Fibroblast of lung (primary cell): ENCODE results near the gene CEMIP. TPM values are rescaled to one million over a fixed set of nuclear protein-coding genes. Genes with fewer than 3 reads are reported as not detected.

Experiments used
- DNase-seq, 2 donors: peaks; one replicate each; pipeline versions ENCODE4 v3.0.0 to v3.0.0-alpha.2; 2010; ENCODE audit warnings: low read depth in 2 of 2
- H2AFZ ChIP-seq: 2 replicates; pipeline ENCODE4 v1.5.1; 2012; ENCODE audit warnings: low read length, control low read depth, inconsistent platforms
- H3K27ac ChIP-seq: 2 replicates; pipeline ENCODE4 v1.5.1; 2011; ENCODE audit warnings: low read length, control low read depth; ENCODE audit not compliant: insufficient read depth
- H3K27me3 ChIP-seq: 2 replicates; pipeline ENCODE4 v1.5.1; 2011; ENCODE audit warnings: mild to moderate bottlenecking, low read length; ENCODE audit not compliant: control insufficient read depth, insufficient read depth
- H3K36me3 ChIP-seq: 2 replicates; pipeline ENCODE4 v1.5.1; 2011; ENCODE audit warnings: low read length; ENCODE audit not compliant: control insufficient read depth, insufficient read depth
- H3K4me1 ChIP-seq: 2 replicates; pipeline ENCODE4 v1.5.1; 2011; ENCODE audit warnings: low read length; ENCODE audit not compliant: control insufficient read depth, insufficient read depth; ENCODE audit errors: extremely low read depth
- H3K4me2 ChIP-seq: 2 replicates; pipeline ENCODE4 v1.5.1; 2011; ENCODE audit warnings: low read length, control low read depth; ENCODE audit not compliant: insufficient read depth; ENCODE audit errors: extremely low read depth
- H3K4me3 ChIP-seq, 4 experiments: fragments of 200-600 bp in 1 of 4; sonication (generic) in 1 of 4; replicated peaks in 1 of 4; 2 replicates each; pipeline ENCODE4 v1.5.1; 2011 to 2016; ENCODE audit warnings: low read length in 4 of 4, low read depth in 3 of 4, mild to moderate bottlenecking in 3 of 4, control low read depth in 2 of 4, inconsistent platforms in 1 of 4, mixed read lengths in 1 of 4; ENCODE audit not compliant: insufficient read depth in 1 of 4; ENCODE audit errors: control extremely low read depth in 1 of 4
- H3K79me2 ChIP-seq: 2 replicates; pipeline ENCODE4 v1.5.1; 2012; ENCODE audit warnings: mild to moderate bottlenecking, low read length, inconsistent platforms; ENCODE audit not compliant: control insufficient read depth, insufficient read depth
- H3K9ac ChIP-seq: 2 replicates; pipeline ENCODE4 v1.5.1; 2011; ENCODE audit warnings: mild to moderate bottlenecking, low read length, control low read depth; ENCODE audit not compliant: insufficient read depth
- H3K9me3 ChIP-seq: 2 replicates; pipeline ENCODE4 v1.5.1; 2012; ENCODE audit warnings: low read depth, low read length; ENCODE audit not compliant: control insufficient read depth, insufficient read depth
- H4K20me1 ChIP-seq: 2 replicates; pipeline ENCODE4 v1.5.1; 2011; ENCODE audit warnings: low read length; ENCODE audit not compliant: control insufficient read depth, insufficient read depth; ENCODE audit errors: extremely low read depth
- EZH2 ChIP-seq: IDR thresholded peaks from 2 replicates; pipeline ENCODE4 v1.5.1; 2012; ENCODE audit warnings: low read length, control low read depth, mild to moderate bottlenecking; ENCODE audit errors: missing control alignments
- polyA plus RNA-seq, 2 donors: library from polyadenylated mRNA; depleted of rRNA in 1 of 2; stranded (reverse) in 1 of 2; unstranded in 1 of 2; fragments of >200 nt; gene quantifications; 2 replicates each; pipeline ENCODE4 v1.2.1, GENCODE V29; 2011 to 2012; ENCODE audit warnings: missing spikeins in 1 of 2
- total RNA-seq: library from RNA; depleted of rRNA; stranded (reverse); fragments of >200 nt; gene quantifications from 2 replicates; pipeline ENCODE4 v1.2.1, GENCODE V29; 2014
- TF ChIP-seq, protein P1 (sequence below), 2 donors: IDR thresholded peaks in 1 of 2; conservative IDR thresholded peaks in 1 of 2; 1 replicate in 1 of 2; 2 replicates in 1 of 2; pipeline ENCODE4 v1.5.1; 2011 to 2012; ENCODE audit warnings: low read length in 2 of 2, control low read depth in 1 of 2, inconsistent platforms in 1 of 2, low read depth in 1 of 2, mild to moderate bottlenecking in 1 of 2

CEMIP gene
- total and polyA plus RNA-seq, 2 donors (not counting 1 experiment from before 2014, with no cell fraction given), result 946 to 1,190 TPM

DNA sequence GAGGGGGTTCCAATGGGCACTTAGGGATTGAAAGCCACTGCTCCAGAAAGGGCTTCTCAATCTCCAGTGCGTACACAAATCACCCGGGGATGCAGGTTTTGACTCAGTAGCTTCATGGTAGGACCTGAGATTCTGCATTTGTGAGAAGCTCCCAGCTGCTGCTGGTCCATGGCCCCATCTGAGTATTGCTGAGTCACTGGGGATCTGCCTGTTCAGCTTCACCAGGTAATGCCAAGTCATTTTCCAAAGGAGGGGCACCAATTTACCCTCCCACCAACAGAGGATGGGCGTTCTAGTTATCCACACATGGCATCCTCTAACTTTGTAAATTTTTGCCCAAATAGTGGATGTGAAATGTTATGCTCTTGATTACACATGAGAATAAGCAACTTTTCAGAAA, 12.9 kb upstream of the CEMIP start:
- Histone ChIP-seq H3K4me2 (no peak overlapping the region), H4K20me1 (no peaks in the 10 kb centered on the region), H3K9ac (no peak overlapping the region), H3K9me3 (no peaks in the 10 kb centered on the region), H3K4me1 (no peaks in the 10 kb centered on the region), H3K27me3 (no peaks in the 10 kb centered on the region), H3K36me3 (no peaks in the 10 kb centered on the region), H3K79me2 (no peaks in the 10 kb centered on the region), H3K27ac (no peak overlapping the region), H3K4me3 (no peak overlapping the region), H2AFZ (no peak overlapping the region)
- no peak for TF ChIP-seq EZH2
- TF ChIP-seq, protein P1, sequence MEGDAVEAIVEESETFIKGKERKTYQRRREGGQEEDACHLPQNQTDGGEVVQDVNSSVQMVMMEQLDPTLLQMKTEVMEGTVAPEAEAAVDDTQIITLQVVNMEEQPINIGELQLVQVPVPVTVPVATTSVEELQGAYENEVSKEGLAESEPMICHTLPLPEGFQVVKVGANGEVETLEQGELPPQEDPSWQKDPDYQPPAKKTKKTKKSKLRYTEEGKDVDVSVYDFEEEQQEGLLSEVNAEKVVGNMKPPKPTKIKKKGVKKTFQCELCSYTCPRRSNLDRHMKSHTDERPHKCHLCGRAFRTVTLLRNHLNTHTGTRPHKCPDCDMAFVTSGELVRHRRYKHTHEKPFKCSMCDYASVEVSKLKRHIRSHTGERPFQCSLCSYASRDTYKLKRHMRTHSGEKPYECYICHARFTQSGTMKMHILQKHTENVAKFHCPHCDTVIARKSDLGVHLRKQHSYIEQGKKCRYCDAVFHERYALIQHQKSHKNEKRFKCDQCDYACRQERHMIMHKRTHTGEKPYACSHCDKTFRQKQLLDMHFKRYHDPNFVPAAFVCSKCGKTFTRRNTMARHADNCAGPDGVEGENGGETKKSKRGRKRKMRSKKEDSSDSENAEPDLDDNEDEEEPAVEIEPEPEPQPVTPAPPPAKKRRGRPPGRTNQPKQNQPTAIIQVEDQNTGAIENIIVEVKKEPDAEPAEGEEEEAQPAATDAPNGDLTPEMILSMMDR (conservative IDR thresholded peaks at IDR 0.05 in 1 of 2, IDR thresholded peaks at IDR 0.05 in 1 of 2; ENCODE audit: low read depth in 1 of 2, low read length in 2 of 2), result no peak
- no peak for DNase-seq

GRCh38 chr15:80768158-80768557, 11.0 kb upstream of the CEMIP start:
- peaks cover 2% of the 10 kb centered on the region for H3K4me1 ChIP-seq
- no peak for DNase-seq
- H3K36me3 ChIP-seq, result no peaks in the 10 kb centered on the region
- H3K9ac ChIP-seq, result no peak overlapping the region
- H3K9me3 ChIP-seq, result no peaks in the 10 kb centered on the region
- no peaks in the 10 kb centered on the region for H3K27me3 ChIP-seq
- TF ChIP-seq EZH2, result no peak
- TF ChIP-seq, protein P1 (conservative IDR thresholded peaks at IDR 0.05 in 1 of 2, IDR thresholded peaks at IDR 0.05 in 1 of 2; ENCODE audit: low read depth in 1 of 2, low read length in 2 of 2), result no peak
- H3K79me2 ChIP-seq, result no peaks in the 10 kb centered on the region
- H3K4me2 ChIP-seq, result no peak overlapping the region
- H3K4me3 ChIP-seq, result no peak overlapping the region
- no peak overlapping the region for H3K27ac ChIP-seq
- no peaks in the 10 kb centered on the region for H4K20me1 ChIP-seq
- no peak overlapping the region for H2AFZ ChIP-seq

DNA sequence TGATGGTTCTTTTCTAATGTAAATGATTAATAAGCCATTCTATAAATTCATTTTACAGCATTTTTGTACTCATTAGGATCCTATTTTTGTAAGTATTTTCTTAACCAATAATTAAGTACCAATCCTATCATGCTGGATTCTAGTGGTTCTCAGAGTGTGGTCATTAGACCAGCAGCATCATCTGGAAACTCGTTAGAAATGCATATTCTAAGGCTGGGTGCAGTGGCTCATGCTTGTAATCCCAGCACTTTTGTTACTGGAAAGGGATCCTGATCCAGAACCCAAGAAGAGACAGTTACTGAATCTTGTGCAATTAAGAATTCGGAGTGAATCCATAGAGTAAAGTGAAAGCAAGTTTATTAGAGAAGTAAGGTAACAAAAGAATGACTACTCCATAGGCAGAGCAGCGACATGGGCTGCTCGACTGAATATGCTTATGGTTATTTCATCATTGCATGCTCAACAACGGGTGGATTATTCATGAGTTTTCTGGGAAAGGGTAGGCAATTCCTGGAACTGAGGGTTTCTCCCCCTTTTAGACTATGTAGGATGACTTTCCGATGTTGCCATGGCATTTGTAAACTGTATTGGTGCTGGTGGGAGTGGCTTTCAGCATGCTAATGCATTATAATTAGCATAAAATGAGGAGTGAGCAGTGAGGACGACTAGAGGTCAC, 9.9 kb upstream of the CEMIP start:
- Histone ChIP-seq H3K4me3 (no peak overlapping the region), H3K79me2 (no peaks in the 10 kb centered on the region), H3K9me3 (no peaks in the 10 kb centered on the region), H3K4me2 (no peak overlapping the region), H3K9ac (no peak overlapping the region), H3K27me3 (no peaks in the 10 kb centered on the region), H3K4me1 (peaks cover 2% of the 10 kb centered on the region), H3K36me3 (no peaks in the 10 kb centered on the region), H4K20me1 (no peaks in the 10 kb centered on the region), H3K27ac (no peak overlapping the region), H2AFZ (no peak overlapping the region)
- no peak for TF ChIP-seq EZH2
- TF ChIP-seq, protein P1 (conservative IDR thresholded peaks at IDR 0.05 in 1 of 2, IDR thresholded peaks at IDR 0.05 in 1 of 2; ENCODE audit: low read depth in 1 of 2, low read length in 2 of 2), result no peak
- DNase-seq, result no peak
